Liver (tissue), 3 donors: ENCODE data around the gene ARHGAP21.

Source experiments
- EGR1 ChIP-seq, 2 donors: IDR thresholded peaks; 2 replicates each; pipeline ENCODE4 v1.6.1; 2016 to 2018; ENCODE audit warnings: antibody characterized with exemption in 2 of 2, low read depth in 2 of 2
- HNF4A ChIP-seq, 2 donors: conservative IDR thresholded peaks; 2 replicates each; pipeline ENCODE4 v1.6.1; 2016; ENCODE audit warnings: antibody characterized with exemption in 2 of 2, mild to moderate bottlenecking in 2 of 2
- JUND ChIP-seq, 2 donors: IDR thresholded peaks; 2 replicates each; pipeline ENCODE4 v1.6.1; 2016; ENCODE audit warnings: antibody characterized with exemption in 2 of 2
- RAD21 ChIP-seq, 2 donors: IDR thresholded peaks; 2 replicates each; pipeline ENCODE4 v1.6.1; 2016; ENCODE audit warnings: antibody characterized with exemption in 2 of 2, mild to moderate bottlenecking in 2 of 2
- SP1 ChIP-seq: IDR thresholded peaks from 2 replicates; pipeline ENCODE4 v1.6.1; 2018; ENCODE audit warnings: antibody characterized with exemption, mild to moderate bottlenecking
- TF ChIP-seq, protein P1 (sequence below): fragments of 150-350 bp; IDR thresholded peaks from 2 replicates; pipeline ENCODE4 v1.5.1; 2017; ENCODE audit warnings: improper control_type of control experiment, low read depth, low read length; ENCODE audit not compliant: missing input control
- TF ChIP-seq, protein P2 (sequence below): IDR thresholded peaks from 2 replicates; pipeline ENCODE4 v1.6.1; 2016; ENCODE audit warnings: antibody characterized with exemption
- TF ChIP-seq, protein P3 (sequence below): IDR thresholded peaks from 2 replicates; pipeline ENCODE4 v1.6.1; 2016; ENCODE audit warnings: antibody characterized with exemption
- donor health status: healthy.
- donor health status: healthy.

DNA sequence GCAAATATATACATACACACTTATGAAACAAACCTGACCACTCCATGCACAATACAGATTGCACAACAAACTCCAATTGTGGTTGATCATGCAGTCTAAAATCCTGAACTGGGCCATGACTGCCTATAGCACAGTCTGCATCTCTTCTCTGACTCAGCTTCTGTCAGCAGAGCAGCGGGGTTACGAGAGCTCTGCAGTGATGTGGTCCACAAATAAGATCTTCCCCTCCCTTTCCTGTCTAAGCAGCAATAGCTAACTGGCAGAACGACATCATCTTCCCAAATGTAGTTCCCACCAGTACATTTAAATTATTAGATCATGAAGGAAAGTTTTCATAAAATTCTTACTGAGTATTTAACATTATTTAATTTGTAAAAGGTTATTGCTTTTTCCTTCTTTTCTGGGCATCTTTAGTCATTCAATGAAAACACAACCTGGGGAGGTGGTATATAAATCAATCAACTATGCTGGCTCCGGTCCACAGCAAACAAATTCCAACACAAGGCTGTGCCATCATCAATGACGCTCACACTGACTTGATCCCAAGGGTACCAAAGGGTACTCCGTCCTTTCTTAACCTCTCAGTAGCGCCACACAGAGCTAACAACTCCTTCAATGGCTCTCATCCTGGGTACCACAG is 17.1 kb downstream of the ARHGAP21 start:
- TF ChIP-seq, protein P1, sequence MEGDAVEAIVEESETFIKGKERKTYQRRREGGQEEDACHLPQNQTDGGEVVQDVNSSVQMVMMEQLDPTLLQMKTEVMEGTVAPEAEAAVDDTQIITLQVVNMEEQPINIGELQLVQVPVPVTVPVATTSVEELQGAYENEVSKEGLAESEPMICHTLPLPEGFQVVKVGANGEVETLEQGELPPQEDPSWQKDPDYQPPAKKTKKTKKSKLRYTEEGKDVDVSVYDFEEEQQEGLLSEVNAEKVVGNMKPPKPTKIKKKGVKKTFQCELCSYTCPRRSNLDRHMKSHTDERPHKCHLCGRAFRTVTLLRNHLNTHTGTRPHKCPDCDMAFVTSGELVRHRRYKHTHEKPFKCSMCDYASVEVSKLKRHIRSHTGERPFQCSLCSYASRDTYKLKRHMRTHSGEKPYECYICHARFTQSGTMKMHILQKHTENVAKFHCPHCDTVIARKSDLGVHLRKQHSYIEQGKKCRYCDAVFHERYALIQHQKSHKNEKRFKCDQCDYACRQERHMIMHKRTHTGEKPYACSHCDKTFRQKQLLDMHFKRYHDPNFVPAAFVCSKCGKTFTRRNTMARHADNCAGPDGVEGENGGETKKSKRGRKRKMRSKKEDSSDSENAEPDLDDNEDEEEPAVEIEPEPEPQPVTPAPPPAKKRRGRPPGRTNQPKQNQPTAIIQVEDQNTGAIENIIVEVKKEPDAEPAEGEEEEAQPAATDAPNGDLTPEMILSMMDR, result no peak
- TF ChIP-seq, protein P2, sequence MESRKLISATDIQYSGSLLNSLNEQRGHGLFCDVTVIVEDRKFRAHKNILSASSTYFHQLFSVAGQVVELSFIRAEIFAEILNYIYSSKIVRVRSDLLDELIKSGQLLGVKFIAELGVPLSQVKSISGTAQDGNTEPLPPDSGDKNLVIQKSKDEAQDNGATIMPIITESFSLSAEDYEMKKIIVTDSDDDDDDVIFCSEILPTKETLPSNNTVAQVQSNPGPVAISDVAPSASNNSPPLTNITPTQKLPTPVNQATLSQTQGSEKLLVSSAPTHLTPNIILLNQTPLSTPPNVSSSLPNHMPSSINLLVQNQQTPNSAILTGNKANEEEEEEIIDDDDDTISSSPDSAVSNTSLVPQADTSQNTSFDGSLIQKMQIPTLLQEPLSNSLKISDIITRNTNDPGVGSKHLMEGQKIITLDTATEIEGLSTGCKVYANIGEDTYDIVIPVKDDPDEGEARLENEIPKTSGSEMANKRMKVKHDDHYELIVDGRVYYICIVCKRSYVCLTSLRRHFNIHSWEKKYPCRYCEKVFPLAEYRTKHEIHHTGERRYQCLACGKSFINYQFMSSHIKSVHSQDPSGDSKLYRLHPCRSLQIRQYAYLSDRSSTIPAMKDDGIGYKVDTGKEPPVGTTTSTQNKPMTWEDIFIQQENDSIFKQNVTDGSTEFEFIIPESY, result no peak
- TF ChIP-seq HNF4A (conservative IDR thresholded peaks at IDR 0.05) (peak; percentile 10 to 20), EGR1 (IDR thresholded peaks at IDR 0.05; ENCODE audit: low read depth in 2 of 2) (no peak), SP1 (no peak), RAD21 (IDR thresholded peaks at IDR 0.05) (no peak), JUND (IDR thresholded peaks at IDR 0.05) (no peak)
- TF ChIP-seq, protein P3, sequence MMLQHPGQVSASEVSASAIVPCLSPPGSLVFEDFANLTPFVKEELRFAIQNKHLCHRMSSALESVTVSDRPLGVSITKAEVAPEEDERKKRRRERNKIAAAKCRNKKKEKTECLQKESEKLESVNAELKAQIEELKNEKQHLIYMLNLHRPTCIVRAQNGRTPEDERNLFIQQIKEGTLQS, result no peak
